Nephron progenitor cell (in vitro differentiated cells): ENCODE results near the gene SEC24A.
"Not testable (repeated sequence)": the region's sequence is repeated elsewhere in the genome, so short reads cannot be mapped to it uniquely, and the experiment has no call there.

Source experiments
- DNase-seq: peaks from one replicate; pipeline ENCODE4 v3.0.0; 2021
- H3K27ac Mint-ChIP-seq: 2 replicates; pipeline ENCODE4 v1.8.0; 2021; ENCODE audit warnings: mild to moderate bottlenecking, moderate library complexity, mixed read lengths
- H3K27me3 Mint-ChIP-seq: 2 replicates; pipeline ENCODE4 v1.8.0; 2021; ENCODE audit warnings: mild to moderate bottlenecking, low read depth, mixed read lengths; ENCODE audit not compliant: poor library complexity
- H3K36me3 Mint-ChIP-seq: 2 replicates; pipeline ENCODE4 v1.8.0; 2021; ENCODE audit warnings: low read depth, mixed read lengths
- H3K4me1 Mint-ChIP-seq: 2 replicates; pipeline ENCODE4 v1.8.0; 2021; ENCODE audit warnings: mixed read lengths
- H3K4me3 Mint-ChIP-seq: 2 replicates; pipeline ENCODE4 v1.8.0; 2021; ENCODE audit warnings: mild to moderate bottlenecking, moderate library complexity, mixed read lengths
- H3K9me3 Mint-ChIP-seq: 2 replicates; pipeline ENCODE4 v1.8.0; 2021; ENCODE audit warnings: mild to moderate bottlenecking, moderate library complexity, mixed read lengths
- TF ChIP-seq, protein P1 (sequence below): fragments of 200-600 bp; sonication (generic); IDR thresholded peaks from 2 replicates; pipeline ENCODE4 v1.5.0; 2021; ENCODE audit warnings: antibody characterized with exemption

SEC24A gene

DNA sequence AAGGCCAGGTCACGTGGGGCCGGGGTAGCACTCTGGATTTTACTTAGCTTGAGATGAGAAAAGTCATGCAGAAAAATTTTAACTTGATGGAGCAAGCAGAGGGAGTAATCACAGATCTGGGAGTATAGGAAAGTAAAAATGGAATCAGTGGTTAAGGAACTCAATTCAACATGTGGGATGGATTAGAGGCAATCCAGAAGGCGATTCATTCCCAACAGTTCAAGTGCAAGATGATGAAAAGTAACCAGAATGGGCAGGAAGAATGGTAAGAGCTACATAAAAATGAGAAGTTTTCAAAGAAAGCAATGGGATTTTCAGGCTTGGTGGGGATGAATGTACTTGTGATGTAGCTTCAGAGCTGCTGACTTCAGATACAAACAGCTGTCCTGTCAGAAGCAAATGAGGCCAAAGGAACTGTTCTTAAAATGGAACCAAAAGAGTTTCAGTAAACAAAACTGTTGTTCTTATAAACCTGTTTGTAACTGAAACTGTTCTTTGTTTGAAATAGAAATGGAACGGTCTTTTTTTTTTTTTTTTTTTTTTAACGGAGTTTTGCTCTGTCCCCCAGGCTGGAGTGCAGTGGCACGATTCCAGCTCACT lies 5.6 kb upstream of the SEC24A start:
- no peak overlapping the region for H3K27ac Mint-ChIP-seq
- H3K4me1 Mint-ChIP-seq = peaks cover 6% of the 10 kb centered on the region
- DNase-seq = no peak
- peaks cover 3% of the 10 kb centered on the region for H3K27me3 Mint-ChIP-seq
- TF ChIP-seq, protein P1, sequence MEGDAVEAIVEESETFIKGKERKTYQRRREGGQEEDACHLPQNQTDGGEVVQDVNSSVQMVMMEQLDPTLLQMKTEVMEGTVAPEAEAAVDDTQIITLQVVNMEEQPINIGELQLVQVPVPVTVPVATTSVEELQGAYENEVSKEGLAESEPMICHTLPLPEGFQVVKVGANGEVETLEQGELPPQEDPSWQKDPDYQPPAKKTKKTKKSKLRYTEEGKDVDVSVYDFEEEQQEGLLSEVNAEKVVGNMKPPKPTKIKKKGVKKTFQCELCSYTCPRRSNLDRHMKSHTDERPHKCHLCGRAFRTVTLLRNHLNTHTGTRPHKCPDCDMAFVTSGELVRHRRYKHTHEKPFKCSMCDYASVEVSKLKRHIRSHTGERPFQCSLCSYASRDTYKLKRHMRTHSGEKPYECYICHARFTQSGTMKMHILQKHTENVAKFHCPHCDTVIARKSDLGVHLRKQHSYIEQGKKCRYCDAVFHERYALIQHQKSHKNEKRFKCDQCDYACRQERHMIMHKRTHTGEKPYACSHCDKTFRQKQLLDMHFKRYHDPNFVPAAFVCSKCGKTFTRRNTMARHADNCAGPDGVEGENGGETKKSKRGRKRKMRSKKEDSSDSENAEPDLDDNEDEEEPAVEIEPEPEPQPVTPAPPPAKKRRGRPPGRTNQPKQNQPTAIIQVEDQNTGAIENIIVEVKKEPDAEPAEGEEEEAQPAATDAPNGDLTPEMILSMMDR = no peak
- H3K4me3 Mint-ChIP-seq = no peak overlapping the region
- H3K9me3 Mint-ChIP-seq = no peaks in the 10 kb centered on the region
- H3K36me3 Mint-ChIP-seq = no peaks in the 10 kb centered on the region

DNA sequence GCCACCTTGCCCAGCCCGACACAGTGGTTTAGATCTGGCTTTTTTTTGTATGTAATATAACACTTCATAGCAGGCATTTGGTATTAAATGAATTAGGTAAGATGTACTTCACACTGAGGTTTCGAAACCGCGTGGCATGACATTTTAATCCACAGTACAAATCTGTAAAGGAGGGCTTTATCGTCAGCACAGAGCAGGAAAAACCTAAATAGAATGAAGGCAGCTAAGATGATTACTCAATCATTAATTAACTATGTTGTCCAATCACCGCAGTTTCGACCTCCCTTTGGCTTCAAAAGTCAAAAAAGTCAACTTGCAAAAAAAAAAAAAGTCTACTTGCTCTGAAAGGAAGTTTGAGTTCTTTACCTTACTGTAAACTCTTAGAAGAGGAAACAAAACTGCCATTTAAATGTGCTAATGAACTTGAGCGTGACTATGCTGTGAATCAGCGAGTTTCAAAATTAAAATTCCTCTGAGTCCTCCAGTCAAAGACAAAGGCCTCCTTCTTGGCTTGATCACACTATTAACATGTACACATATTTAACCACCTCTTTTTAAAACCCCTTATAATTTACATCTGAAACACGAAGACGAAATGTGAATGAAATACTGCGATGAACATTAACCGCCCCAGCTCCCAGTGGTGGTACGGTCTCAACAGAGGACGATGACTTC lies 698 bp upstream of the SEC24A start:
- Mint-ChIP-seq H3K4me1 (peaks cover 27% of the 10 kb centered on the region), H3K27ac (peak overlapping the region; percentile 98), H3K9me3 (no peaks in the 10 kb centered on the region), H3K36me3 (peaks cover 4% of the 10 kb centered on the region), H3K27me3 (no peaks in the 10 kb centered on the region), H3K4me3 (peak overlapping the region; percentile 90)
- DNase-seq = no peak
- TF ChIP-seq, protein P1 = no peak

DNA sequence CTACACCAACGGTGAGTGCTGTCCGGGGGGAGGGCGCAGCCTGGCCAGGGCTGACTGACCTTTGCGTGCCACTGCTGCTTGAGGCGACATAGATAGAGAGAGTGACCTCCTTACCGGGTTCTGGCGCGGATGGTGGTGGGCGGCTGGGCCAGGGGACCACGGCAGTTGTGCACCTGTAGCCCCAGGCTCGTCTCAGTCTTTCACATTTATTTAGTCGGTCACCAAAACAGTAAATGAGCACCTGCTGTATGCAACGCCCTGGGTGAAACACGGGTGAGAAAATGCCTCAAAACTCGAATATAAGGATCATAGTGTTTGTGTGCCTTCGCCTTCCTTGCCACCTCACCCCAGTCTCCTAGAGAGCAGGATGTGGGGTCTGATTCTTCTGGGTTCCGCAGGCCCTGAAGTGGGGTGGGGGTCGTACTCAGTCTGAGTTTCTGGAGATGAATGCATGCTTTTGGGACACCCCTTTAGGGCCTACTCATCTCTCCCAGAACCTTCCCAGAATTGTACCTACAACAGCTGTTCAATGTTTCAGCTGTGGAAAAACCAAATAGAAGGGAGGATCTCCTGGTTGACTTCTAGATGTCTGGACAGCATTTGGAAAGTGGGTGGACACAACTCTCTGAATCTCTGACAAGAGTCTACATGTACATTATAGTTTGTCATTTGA lies 714 bp downstream of the SEC24A start:
- no peak for DNase-seq
- no peaks in the 10 kb centered on the region for H3K9me3 Mint-ChIP-seq
- H3K36me3 Mint-ChIP-seq = peaks cover 5% of the 10 kb centered on the region
- peaks cover 27% of the 10 kb centered on the region for H3K4me1 Mint-ChIP-seq
- peak overlapping the region; percentile 98 for H3K27ac Mint-ChIP-seq
- peak overlapping the region; percentile 90 for H3K4me3 Mint-ChIP-seq
- H3K27me3 Mint-ChIP-seq = no peaks in the 10 kb centered on the region
- TF ChIP-seq, protein P1 = no peak

DNA sequence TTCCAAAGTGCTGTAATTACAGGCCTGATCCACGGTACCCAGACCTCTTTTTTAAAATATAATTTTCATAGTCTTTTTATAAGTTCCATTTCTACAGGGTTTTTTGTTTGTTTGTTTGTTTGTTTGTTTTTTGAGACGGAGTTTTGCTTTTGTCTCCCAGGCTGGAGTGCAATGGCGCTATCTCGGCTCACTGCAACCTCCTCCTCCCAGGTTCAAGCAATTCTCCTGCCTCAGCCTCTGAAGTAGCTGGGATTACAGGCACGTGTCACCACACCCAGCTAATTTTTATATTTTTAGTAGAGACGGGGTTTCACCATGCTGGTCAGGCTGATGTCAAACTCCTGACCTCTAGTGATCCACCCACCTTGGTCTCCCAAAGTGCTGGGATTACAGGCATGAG lies 2.1 kb downstream of the SEC24A start:
- H3K27me3 Mint-ChIP-seq, DNase-seq, H3K27ac Mint-ChIP-seq, H3K9me3 Mint-ChIP-seq: not testable (repeated sequence)
- peaks cover 27% of the 10 kb centered on the region for H3K4me1 Mint-ChIP-seq
- H3K4me3 Mint-ChIP-seq = peak overlapping the region; percentile 68
- peaks cover 11% of the 10 kb centered on the region for H3K36me3 Mint-ChIP-seq

DNA sequence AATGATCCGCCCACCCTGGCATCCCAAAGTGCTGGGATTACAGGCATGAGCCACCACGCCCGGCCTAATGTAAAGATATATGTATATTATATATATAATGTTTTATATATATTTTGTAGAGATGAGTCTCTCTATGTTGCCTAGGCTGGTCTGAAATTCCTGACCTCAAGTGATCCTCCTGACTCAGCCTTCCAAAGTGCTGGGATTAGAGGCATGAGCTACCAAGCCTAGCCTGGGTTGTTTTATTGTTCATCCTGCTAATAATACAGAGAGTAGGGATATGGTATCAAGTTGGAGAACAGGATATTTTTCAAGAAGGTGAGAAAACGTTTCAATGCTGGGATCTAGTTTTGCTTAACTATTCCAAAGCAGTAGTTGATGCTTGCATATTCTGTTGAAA lies 2.9 kb downstream of the SEC24A start:
- peaks cover 19% of the 10 kb centered on the region for H3K36me3 Mint-ChIP-seq

DNA sequence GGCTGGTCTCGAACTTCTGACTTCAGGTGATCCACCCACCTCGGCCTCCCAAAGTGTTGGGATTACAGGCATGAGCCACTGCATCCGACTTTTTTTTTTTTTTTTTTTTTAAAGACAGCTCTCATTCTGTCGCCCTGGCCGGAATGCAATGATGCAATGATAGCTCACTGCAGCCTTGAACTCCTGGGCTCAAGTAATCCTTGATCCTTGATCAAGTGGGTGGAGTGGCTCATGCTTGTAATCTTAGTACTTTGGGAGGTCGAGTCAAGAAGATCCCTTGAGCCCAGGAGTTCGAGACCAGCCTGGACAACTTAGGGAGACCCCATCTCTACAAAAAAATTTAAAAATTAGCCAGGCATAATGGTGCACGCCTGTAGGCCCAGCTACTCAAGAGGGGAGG lies 8.1 kb downstream of the SEC24A start:
- TF ChIP-seq, protein P1 = no peak
- Mint-ChIP-seq H3K9me3 (no peaks in the 10 kb centered on the region), H3K27me3 (no peaks in the 10 kb centered on the region), H3K4me3 (no peak overlapping the region), H3K36me3 (peaks cover 39% of the 10 kb centered on the region), H3K4me1 (no peaks in the 10 kb centered on the region), H3K27ac (no peak overlapping the region)
- DNase-seq = no peak

More for the DNA sequence above, 2.9 kb downstream of the SEC24A start:
- Mint-ChIP-seq H3K9me3 (no peaks in the 10 kb centered on the region), H3K27ac (no peak overlapping the region), H3K27me3 (no peaks in the 10 kb centered on the region), H3K4me1 (peaks cover 27% of the 10 kb centered on the region), H3K4me3 (no peak overlapping the region)
- TF ChIP-seq, protein P1 = no peak
- no peak for DNase-seq
